ENCODE results near the gene CPXM2.
A peak's percentile ranks its signal among the peaks of the same experiment; 100 is the strongest.

CPXM2 gene

GRCh38 chr10:123868038-123869019 lies 23.3 kb downstream of the CPXM2 start:
- DNase-seq: no peak

DNA sequence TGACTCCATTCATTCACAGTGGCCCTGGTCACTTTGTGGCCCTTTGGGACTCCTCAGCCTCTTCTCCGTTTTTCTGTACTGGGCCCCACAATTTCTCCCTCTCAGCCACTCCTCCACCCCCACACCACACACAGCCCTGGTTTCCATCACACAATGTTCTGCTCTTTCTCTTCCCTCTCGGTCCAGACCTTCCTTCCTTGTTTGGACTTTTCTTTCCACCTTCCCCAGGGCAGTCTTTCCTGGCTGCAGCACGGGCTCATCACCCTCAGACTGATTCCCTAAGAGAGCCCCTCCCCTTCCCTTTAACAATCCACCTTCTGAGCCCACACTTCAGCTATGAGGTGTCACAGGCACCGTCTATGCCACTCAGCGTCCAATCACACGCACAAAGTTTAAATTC lies 25.7 kb downstream of the CPXM2 start:
- no peak for DNase-seq

DNA sequence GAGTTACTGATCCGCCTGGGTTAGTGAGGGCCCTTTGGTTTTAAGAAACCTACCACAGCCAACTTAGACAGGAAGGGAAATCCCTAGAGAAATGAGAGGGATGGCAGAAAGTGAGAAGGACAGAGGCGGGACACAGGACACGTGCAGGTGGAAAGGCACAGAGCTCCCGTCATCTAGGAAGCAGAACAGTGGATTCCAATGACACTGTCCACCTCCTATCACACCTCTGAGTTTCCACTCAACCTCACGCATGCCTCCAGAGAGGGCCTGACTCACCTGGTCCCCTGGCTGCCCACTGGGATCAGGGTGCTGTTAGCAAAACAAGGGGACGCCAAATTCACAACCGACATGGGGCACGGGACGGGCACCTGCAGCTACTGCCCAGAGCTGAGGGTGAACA lies 26.3 kb downstream of the CPXM2 start:
- DNase-seq: no peak

DNA sequence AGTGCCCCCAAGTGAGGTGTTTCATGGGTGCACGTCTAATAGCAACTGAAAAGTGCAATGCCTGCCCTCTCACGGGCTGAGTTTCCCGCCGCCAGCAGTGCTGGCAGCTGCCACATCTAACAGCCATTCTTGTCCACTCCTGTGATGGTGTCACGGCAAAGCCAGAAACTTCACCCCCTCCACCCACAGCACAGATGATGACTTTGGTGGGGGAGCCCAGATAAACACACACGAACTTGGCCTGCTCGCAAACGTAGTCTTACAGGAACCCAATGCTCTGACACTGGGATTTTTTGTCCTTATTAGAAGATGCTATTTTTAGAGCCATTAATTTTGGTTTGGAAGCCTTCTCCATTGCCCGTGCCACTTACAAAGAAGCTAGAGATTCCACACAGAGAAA lies 26.7 kb downstream of the CPXM2 start:
- DNase-seq: no peak

DNA sequence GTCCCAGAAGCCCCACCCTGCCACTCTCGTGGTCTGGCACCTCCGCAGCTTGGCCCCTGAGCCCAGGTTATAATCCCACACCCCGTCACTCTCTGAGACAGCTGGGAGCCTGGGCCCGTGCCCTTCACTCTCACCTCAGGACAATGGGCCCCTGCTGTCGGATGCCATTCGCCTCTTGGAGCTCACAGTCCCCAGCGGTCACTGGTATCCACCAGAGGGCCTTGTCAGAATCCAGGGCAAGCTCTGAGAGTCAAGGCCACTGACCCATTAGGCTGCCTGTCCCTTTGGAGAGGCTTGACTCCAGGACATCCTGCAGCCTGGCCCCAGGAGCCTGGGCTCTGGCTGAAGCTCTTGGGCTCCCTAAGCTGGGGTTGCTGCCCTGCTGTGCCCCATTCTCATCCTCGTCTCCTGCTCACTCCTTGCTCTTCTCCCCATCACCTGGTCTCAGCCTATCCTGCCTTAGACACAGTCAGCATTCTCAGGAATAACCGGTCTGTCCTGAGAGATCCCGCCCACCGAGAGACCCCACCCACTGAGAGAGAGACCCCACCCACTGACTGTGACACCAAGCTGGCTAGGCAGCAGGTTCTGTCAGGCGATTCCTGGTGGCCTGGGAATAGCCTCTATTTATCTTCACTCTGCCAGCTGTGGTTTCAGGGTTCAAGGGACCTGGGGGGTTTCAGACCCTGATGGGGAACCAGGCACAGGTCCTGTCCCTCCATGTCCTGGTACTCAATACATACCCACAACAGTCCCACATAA lies 27.7 kb downstream of the CPXM2 start:
- no peak for DNase-seq

- no peak for DNase-seq
Measured at GRCh38 chr10:123863183-123863575, 28.4 kb downstream of the CPXM2 start.

- no peak for DNase-seq
Measured at GRCh38 chr10:123862421-123863182, 29.0 kb downstream of the CPXM2 start.

DNA sequence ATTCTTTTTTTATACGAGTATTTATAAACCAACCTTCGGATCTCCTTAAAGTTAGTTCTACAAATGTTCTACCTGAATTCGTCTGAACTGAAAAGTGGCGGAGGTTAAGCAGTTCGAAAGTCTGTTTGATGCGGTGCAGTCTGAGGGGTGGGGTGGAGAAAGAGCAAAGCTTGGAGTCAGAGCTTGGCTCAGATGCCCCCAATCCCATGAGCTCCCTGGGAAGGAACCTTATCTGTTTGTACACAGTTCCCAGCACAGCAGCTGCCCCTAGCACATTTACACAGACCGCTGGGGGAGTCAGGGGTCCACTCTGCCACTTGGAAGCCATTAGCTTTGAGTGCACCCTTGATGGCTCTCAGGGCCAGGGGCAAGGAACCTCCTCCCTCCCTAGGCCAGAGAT lies 30.8 kb downstream of the CPXM2 start:
- no peak for DNase-seq

DNA sequence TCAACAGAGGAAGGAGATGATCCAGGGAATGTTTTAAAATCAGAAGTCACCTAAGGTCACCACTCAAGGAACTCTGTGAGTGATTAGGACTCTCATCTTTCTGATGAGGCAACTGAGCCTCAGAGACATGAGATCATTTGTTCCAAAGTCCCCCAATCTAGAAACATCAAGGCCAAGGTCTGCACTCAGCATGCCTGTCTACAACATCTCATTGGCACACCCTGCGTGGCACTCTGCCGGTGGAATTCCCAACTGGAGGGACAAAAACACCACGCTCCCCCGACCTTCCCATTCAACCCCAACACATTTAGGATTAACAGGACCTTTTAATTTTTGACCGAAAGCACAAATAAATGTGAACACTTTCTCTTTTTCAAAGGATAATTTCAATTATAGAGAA lies 31.4 kb downstream of the CPXM2 start:
- DNase-seq: no peak

DNA sequence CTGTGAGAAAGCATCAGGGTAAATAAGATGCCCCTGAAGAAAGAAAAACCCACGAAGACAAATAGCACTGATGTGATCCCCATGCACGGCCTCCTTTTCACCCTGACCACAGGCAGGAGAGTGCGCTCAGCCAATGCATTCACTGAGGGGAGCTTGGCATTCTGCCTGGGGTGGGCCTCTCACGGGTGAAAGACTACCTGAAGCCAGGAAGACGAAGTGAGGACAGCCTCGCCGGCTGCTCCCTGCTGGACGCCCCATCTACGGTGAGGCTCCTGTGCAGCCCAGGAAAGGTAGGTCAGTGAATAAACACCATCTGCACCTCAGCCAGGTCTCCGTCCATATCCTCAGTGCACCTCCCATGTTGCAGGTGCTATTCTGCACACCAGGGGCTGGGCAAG lies 32.0 kb downstream of the CPXM2 start:
- no peak for DNase-seq

- DNase-seq: no peak
Measured at GRCh38 chr10:123858907-123859652, 32.5 kb downstream of the CPXM2 start.

GRCh38 chr10:123858077-123858681 lies 33.4 kb downstream of the CPXM2 start:
- no peak for DNase-seq

DNA sequence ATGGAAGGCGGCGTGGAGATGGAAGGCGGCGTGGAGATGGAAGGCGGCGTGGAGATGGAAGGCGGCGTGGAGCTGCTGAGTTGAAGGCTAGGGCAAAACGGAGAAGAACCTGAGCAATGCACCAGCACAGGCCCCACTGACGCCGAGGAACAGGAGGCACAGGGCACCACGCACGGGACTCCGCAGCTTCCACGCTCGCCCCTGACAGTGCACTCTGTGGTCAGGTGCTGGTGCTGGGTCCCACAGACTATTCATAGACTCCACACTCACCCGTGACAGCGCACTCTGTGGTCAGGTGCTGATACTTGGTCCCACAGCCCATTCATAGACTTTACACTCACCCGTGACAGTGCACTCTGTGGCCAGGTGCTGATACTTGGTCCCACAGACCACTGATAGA lies 34.0 kb downstream of the CPXM2 start:
- DNase-seq: no peak

DNA sequence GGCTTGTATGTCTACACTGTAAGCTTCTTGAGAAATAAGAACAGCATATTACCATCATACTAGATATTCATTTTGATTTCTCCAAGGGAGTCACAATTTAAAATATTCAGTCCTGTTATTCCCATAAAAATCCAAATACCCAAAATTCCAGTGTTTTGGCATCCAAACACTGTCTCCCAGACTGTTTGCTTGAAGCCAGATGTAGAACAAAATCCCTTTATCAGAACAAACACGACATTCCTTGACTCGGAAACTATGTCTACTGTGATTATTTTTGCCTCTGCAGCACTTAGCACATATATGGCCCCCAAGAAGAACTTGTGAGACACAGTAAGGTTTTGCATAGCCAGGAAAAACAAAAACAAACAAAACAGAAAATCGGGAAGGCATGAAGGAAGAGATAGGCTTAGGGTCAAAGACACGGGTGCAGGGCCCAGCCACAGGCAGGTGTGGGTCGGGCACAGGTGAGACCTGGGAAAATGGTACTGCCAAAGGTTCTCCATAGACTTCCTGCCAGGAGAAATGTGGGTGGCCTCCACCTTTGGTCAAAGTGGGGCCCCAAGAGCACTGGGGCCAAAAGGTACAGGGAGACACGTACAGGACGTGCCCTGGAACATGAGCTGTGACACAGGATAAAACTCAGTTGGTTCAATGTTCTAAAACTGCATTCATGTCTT lies 36.5 kb downstream of the CPXM2 start:
- DNase-seq: no peak

DNA sequence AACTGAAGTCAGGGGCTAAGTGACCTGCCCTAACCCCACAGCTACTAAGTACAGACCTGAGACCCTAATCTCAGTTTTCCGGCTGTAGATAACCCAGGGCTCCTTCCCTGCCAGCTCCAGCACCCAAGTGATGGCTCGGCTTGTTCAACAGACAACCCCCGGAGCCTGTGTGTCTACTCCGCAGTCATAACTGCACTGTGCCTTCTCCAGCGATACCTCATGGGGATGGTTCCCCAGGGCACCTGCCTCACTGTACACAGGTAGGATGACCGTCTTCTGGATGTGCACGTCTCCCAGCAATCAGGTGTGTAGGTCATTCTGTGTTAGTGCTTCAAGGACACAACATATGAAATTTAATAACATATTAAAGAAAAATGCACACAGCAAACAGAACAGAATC lies 37.1 kb downstream of the CPXM2 start:
- no peak for DNase-seq

- peak; percentile 2 for DNase-seq
Measured at GRCh38 chr10:123854003-123854402, 37.6 kb downstream of the CPXM2 start.

DNA sequence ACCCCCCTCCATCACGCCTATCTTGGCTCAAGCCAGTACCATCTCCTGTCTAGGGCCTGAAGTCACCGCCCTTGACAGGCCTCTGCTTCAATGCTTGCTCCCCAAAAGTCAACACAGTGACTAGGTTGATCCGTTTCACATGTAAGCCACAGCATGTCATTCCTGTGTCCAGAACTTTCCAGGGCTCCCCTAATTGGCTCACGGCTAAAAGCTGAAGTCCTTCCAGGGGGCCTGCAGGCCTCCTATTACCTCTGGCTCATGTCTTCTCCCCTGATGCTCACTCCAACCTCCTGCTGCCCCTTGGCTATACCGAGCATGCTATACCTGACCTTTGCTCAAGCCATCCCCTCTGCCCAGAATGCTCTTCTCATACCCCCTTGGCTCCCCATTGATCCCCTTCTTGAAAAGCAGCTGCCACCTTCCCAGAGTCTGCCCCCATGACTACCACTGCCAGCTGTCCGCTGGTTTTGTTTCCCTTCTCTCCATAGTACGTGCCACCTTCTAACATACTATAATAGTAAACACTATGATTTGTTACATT lies 39.1 kb downstream of the CPXM2 start:
- no peak for DNase-seq

GRCh38 chr10:123848564-123849457 lies 42.8 kb downstream of the CPXM2 start:
- DNase-seq: peak; percentile 24

- peak; percentile 2 for DNase-seq
Measured at GRCh38 chr10:123847686-123848432, 43.7 kb downstream of the CPXM2 start.

All from hematopoietic multipotent progenitor cell treated with erythropoietin and hydrocortisone succinate and interleukin-3 and kit ligand, for 6 days (in vitro differentiated cells).